ENCODE measurements around the gene NR2C2.

Gene NR2C2

GRCh38 chr3:15065550-15066007 lies 118.2 kb downstream of the NR2C2 start:
- DNase-seq, result no peak

GRCh38 chr3:15066467-15066866 lies 119.1 kb downstream of the NR2C2 start:
- no peak for DNase-seq

- DNase-seq, result no peak
These were observed 122.1 kb downstream of the NR2C2 start for GRCh38 chr3:15069441-15069840.

GRCh38 chr3:15071699-15072098 lies 124.3 kb downstream of the NR2C2 start:
- no peak for DNase-seq

- DNase-seq, result no peak
These were observed 127.1 kb downstream of the NR2C2 start for GRCh38 chr3:15074500-15074899.

GRCh38 chr3:15079091-15079490 lies 131.7 kb downstream of the NR2C2 start:
- DNase-seq, result no peak

- no peak for DNase-seq
These were observed 134.7 kb downstream of the NR2C2 start for GRCh38 chr3:15081960-15082664.

- DNase-seq, result no peak
These were observed 135.9 kb downstream of the NR2C2 start for GRCh38 chr3:15083252-15083651.

GRCh38 chr3:15086263-15086662 lies 138.9 kb downstream of the NR2C2 start:
- DNase-seq, result no peak

GRCh38 chr3:15086699-15087098 lies 139.3 kb downstream of the NR2C2 start:
- no peak for DNase-seq

- DNase-seq, result no peak
These were observed 141.8 kb downstream of the NR2C2 start for GRCh38 chr3:15089201-15089600.

- no peak for DNase-seq
These were observed 144.2 kb downstream of the NR2C2 start for GRCh38 chr3:15091575-15091974.

GRCh38 chr3:15092686-15093085 lies 145.3 kb downstream of the NR2C2 start:
- no peak for DNase-seq

- no peak for DNase-seq
These were observed 146.9 kb downstream of the NR2C2 start for GRCh38 chr3:15094187-15094875.

- no peak for DNase-seq
These were observed 148.7 kb downstream of the NR2C2 start for GRCh38 chr3:15096046-15096445.

- no peak for DNase-seq
These were observed 150.5 kb downstream of the NR2C2 start for GRCh38 chr3:15097891-15098290.

Measured in effector CD4-positive, alpha-beta T cell (primary cell).